Adrenal gland (tissue), 5 donors: ENCODE measurements around the gene ATP8A2.

Source experiments
- CTCF ChIP-seq, 6 experiments: fragments of 450-650 bp in 4 of 6; fragments of 200-600 bp in 2 of 6; sonication (generic) in 1 of 6; IDR thresholded peaks; 1 replicate in 5 of 6; 2 replicates in 1 of 6; pipeline versions ENCODE4 v1.5.1 to v1.8.0; 2016 to 2021; ENCODE audit warnings: antibody characterized with exemption in 6 of 6, mild to moderate bottlenecking in 2 of 6, moderate library complexity in 1 of 6
- POLR2A ChIP-seq, 2 donors: fragments of 450-650 bp; IDR thresholded peaks; one replicate each; pipeline ENCODE4 v1.6.1; 2017; ENCODE audit warnings: antibody characterized with exemption in 2 of 2, mild to moderate bottlenecking in 2 of 2, moderate library complexity in 1 of 2
- donor health status: DM: no; HTN: no; CAD: no.

DNA sequence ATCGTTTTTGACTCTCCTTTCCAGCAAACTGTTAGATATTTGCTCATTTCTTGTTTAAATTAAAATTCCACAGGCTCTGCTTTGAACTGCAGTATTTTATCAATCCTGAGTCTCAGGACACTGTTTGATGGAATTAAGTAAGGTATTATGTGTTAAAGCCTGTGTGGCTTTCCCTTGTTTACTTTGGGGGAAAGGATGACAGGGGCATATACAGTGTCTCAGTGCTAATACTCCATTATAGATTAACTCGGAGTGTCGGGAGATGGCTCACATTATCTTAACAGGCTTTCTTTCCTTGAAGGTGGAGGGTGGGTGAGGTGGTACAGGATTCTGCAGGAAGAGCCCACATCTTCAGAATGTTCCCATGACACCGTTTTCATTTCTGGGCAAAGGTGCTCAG lies 595.4 kb downstream of the ATP8A2 start:
- TF ChIP-seq CTCF (IDR thresholded peaks at IDR 0.05): no peak
- no peak for TF ChIP-seq POLR2A (IDR thresholded peaks at IDR 0.05)
